Heart right ventricle (tissue), 16 donors: Measurements from ENCODE around the gene PIF1. TPM values are rescaled to one million over a fixed set of nuclear protein-coding genes. Genes with fewer than 3 reads are reported as not detected.
A peak's percentile ranks its signal among the peaks of the same experiment; 100 is the strongest.

Experiments
- ATAC-seq, 8 donors: fragments of 200-7000 bp; cut with Tn5 transposase; one replicate each; pipeline ENCODE4 v1.9.1; 2020; ENCODE audit warnings: mild to moderate bottlenecking in 8 of 8, moderate library complexity in 8 of 8, moderate number of reproducible peaks in 1 of 8
- DNase-seq, 2 donors: peaks; one replicate each; pipeline ENCODE4 v3.0.0-alpha.2; 2020
- H3K27ac ChIP-seq, 10 donors: fragments of 200-600 bp; sonication (generic) in 2 of 10; one replicate each; pipeline versions ENCODE4 v1.5.0 to v1.8.0; 2020 to 2022; ENCODE audit warnings: mild to moderate bottlenecking in 3 of 10
- H3K27me3 ChIP-seq, 7 donors: fragments of 200-600 bp; one replicate each; pipeline ENCODE4 v1.8.0; 2021 to 2022; ENCODE audit warnings: mild to moderate bottlenecking in 2 of 7
- H3K36me3 ChIP-seq, 9 donors: fragments of 200-600 bp; sonication (generic) in 1 of 9; one replicate each; pipeline versions ENCODE4 v1.5.0 to v1.8.0; 2020 to 2022; ENCODE audit warnings: mild to moderate bottlenecking in 2 of 9
- H3K4me1 ChIP-seq, 9 donors: fragments of 200-600 bp; sonication (generic) in 1 of 9; one replicate each; pipeline versions ENCODE4 v1.5.0 to v1.8.0; 2020 to 2022; ENCODE audit warnings: mild to moderate bottlenecking in 4 of 9
- H3K4me3 ChIP-seq, 10 donors: fragments of 200-600 bp; sonication (generic) in 2 of 10; one replicate each; pipeline versions ENCODE4 v1.5.0 to v1.8.0; 2020 to 2022; ENCODE audit warnings: mild to moderate bottlenecking in 7 of 10, moderate library complexity in 2 of 10
- H3K9me3 ChIP-seq, 11 donors: fragments of 200-600 bp in 10 of 11; sonication (generic) in 2 of 11; one replicate each; pipeline versions ENCODE4 v1.5.0 to v1.8.0; 2013 to 2022; ENCODE audit warnings: mild to moderate bottlenecking in 2 of 11, control low read depth in 1 of 11, moderate library complexity in 1 of 11
- WGBS, 2 donors: extraction: QIAGEN DNeasy Blood & Tissue Kit; methylation state at CpG; one replicate each; pipeline ENCODE4 v1.1.7; 2013; ENCODE audit warnings: inconsistent platforms in 1 of 2; 5-methylcytosine and 5-hydroxymethylcytosine counted together
- intact Hi-C, 10 donors: fragments of 100-400 bp; cut with DNase I; formaldehyde crosslinking; loops; one replicate each; pipeline versions ENCODE4 v1.11.1 to v1.14.2; 2022
- polyA plus RNA-seq, 2 donors: library from polyadenylated mRNA; stranded (reverse); fragments of 200-250 nt; gene quantifications; one replicate each; pipeline ENCODE4 v1.2.3, GENCODE V29; 2013
- total RNA-seq, 10 donors: library from RNA; stranded (reverse); fragmentation: NEBNext Ultra II Directional in 3 of 10; extraction: Animal tissue kit (Norgen Biotek cat#: 25700) in 3 of 10; gene quantifications; one replicate each; pipeline versions ENCODE4 v1.2.1 to v1.2.4, GENCODE V29; 2021 to 2023
- TF ChIP-seq, protein P1 (sequence below), 9 donors: fragments of 200-600 bp; sonication (generic) in 2 of 9; IDR thresholded peaks; one replicate each; pipeline versions ENCODE4 v1.5.0 to v1.8.0; 2021 to 2022; ENCODE audit warnings: antibody characterized with exemption in 9 of 9, mild to moderate bottlenecking in 5 of 9, moderate library complexity in 1 of 9
- donor health status: Arrhythmogenic right ventricular cardiomyopathy.
- donor health status: ischemic (EF 13 %, LVEDD 7.1; RV severe dilation, severe dysfunction).
- donor health status: healthy with polysubstance abuse.
- donor health status: DM: no; HTN: yes; CAD: no.
- donor health status: DM: no; HTN: no; CAD: no.
- donor health status: ischemic (EF 25% LVEDD 6.9; RV normal size, moderate dysfunction).
- donor health status: ischemic (EF 25% LVEDD 5.7; RV mildly dilated, moderate dysfunction).
- donor health status: healthy.
- donor health status: DM: yes; HTN: yes; CAD: no.
- donor health status: Ischemic cardiomyopathy.
- donor health status: ischemic (EF 35%, LVEDD 5.7; RV mildly dilated, moderate dysfunction).
- donor health status: nonischemic (EF 11% LVEDD 7.7; RV severe dilation, severe dysfunction).
- donor health status: DM: yes; HTN: yes; CAD: no.
- donor health status: PGD.
- donor health status: ischemic (EF 29% LVEDD 5.4; RV normal size, mild dysfunction).
- donor health status: nonischemic (EF 23%, LVEDD 6.1; RV moderate dilation, normal function).

The PIF1 gene
- total and polyA plus RNA-seq, 12 donors = 0.22 to 2.9 (median 0.45) TPM

DNA sequence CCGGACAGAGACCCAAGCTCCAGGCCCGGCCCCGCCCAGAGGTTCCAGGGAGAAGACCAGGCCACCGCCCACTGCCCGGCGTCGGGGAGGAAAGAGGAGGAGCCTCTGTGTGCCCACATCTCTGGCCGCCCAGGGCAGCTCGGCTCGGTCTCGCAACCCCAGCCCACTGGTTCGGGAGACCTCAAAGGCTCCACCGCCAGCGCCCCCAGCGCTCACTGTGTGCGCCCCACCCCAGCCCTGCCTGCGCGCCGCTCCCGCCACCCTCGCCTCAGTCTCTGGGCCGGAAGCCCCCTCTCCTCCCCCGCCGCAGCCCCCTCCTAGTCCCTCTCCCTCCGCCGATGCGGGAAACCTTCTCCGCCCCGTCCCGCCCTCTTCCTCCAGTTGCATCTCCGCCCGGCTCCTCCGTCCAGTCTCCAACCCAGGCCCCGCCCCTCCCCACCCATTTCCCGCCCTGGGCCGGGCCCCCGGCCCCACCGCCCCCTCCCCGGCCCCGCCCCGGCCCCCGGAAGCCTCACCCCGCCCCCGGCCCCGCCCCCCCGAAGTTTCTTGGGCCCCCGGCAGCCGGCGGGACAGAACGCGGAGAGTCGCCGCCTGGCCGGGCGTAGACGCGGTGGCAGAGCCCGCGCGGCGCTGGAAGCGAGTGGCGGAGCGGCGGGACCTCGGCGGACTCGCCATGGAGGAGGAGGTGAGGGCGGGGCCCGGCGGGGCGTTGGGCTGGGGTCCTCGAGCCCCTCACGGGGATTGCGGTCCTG is 16.1 kb upstream of the PIF1 start, which contains the start of gene PLEKHO2:
Gene PLEKHO2, plus strand, starts transcription at position 572 of the 752 bp plus-strand sequence. Its CDS starts 102 bp downstream, at position 674.
- intact Hi-C loops = loop anchor here in 7 of 10 donors (2.0 to 10.0 kb wide), 7 partner anchors 41 to 143 kb away; partner anchors contain the start of gene SPG21 (in 1 of the 7)
- TF ChIP-seq, protein P1, sequence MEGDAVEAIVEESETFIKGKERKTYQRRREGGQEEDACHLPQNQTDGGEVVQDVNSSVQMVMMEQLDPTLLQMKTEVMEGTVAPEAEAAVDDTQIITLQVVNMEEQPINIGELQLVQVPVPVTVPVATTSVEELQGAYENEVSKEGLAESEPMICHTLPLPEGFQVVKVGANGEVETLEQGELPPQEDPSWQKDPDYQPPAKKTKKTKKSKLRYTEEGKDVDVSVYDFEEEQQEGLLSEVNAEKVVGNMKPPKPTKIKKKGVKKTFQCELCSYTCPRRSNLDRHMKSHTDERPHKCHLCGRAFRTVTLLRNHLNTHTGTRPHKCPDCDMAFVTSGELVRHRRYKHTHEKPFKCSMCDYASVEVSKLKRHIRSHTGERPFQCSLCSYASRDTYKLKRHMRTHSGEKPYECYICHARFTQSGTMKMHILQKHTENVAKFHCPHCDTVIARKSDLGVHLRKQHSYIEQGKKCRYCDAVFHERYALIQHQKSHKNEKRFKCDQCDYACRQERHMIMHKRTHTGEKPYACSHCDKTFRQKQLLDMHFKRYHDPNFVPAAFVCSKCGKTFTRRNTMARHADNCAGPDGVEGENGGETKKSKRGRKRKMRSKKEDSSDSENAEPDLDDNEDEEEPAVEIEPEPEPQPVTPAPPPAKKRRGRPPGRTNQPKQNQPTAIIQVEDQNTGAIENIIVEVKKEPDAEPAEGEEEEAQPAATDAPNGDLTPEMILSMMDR (IDR thresholded peaks at IDR 0.05) = peak in 4 of 9 donors; percentile 28 to 43 (median 36)
- Histone ChIP-seq H3K36me3 (peaks cover 0 to 5% (median 0%) of the 10 kb centered on the region in 9 donors), H3K27ac (peak within 1 kb of the TSS; percentile 91 to 99 (median 98)), H3K4me3 (peak within 1 kb of the TSS; percentile 74 to 100 (median 94)), H3K27me3 (no peaks in the 10 kb centered on the region), H3K9me3 (no peaks in the 10 kb centered on the region), H3K4me1 (peaks cover 17 to 62% (median 42%) of the 10 kb centered on the region in 9 donors)
- ATAC-seq = peak; percentile 88 to 94 (median 89)
- peak; percentile 97 to 98 for DNase-seq
- 0 to 1% methylated on average over 58 to 75 of the region's 75 CpGs for WGBS, 2 donors

DNA sequence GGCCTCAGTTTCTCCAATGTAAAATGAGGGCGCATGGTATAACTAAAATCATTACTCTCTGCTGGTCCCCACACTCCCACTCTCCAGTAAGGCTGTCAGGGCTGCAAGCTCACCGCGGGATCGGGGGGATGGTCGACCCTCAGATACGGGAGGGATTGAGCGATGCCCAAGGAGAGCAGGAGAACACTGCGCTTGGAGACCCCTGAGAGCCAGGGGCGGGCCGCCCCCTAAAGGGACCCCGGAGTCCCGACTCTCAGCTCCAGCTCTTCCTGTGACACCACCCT is 15.6 kb upstream of the PIF1 start:
- TF ChIP-seq, protein P1 (IDR thresholded peaks at IDR 0.05) = no peak
- Histone ChIP-seq H3K27ac (peak overlapping the region; percentile 91 to 99 (median 98)), H3K9me3 (no peaks in the 10 kb centered on the region), H3K36me3 (no peaks in the 10 kb centered on the region), H3K4me1 (peaks cover 14 to 62% (median 42%) of the 10 kb centered on the region in 9 donors), H3K27me3 (no peaks in the 10 kb centered on the region), H3K4me3 (peak overlapping the region; percentile 47 to 100 (median 94))
- no peak for DNase-seq
- intact Hi-C loops = loop anchor here in 7 of 10 donors (2.0 to 10.0 kb wide), 7 partner anchors 41 to 144 kb away; partner anchors contain the start of gene SPG21 (in 1 of the 7)
- 1 to 3% methylated on average over 12 of the region's 12 CpGs for WGBS, 2 donors
- no peak for ATAC-seq

DNA sequence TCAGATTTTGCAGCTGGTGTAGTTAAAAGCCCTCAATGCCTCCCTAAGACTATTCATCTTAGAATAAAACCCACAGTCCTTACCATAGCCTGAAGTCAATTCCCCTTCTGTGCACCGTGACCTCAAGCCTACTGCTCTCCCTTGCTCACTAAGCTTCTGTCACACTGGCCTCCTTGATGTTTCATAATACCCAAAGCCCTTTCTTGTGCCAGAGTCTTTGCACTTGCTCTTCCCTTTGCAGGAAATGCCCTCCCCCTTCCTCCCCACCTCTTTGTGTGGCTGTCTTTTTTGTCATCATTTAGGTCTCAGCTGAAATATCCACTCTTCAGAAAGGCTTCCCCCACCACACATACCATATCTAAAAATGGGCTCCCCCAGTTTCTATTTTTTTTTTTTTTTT is 12.1 kb upstream of the PIF1 start:
- H3K9me3 ChIP-seq = no peaks in the 10 kb centered on the region
- H3K27ac ChIP-seq = peak overlapping the region in 1 of 10 donors; percentile 81
- WGBS, 2 donors = 82 to 85% methylated on average over 1 of the region's 1 CpG
- ATAC-seq (no peak), DNase-seq (no peak)
- no peaks in the 10 kb centered on the region for H3K27me3 ChIP-seq
- TF ChIP-seq, protein P1 (IDR thresholded peaks at IDR 0.05) = no peak
- no peaks in the 10 kb centered on the region for H3K36me3 ChIP-seq
- H3K4me1 ChIP-seq = peaks cover 3 to 42% (median 20%) of the 10 kb centered on the region in 9 donors
- no peak overlapping the region for H3K4me3 ChIP-seq
- intact Hi-C loops = loop anchor here in 3 of 10 donors (5.0 kb wide), 2 partner anchors 60 to 70 kb away; no protein-coding TSS in a partner anchor

DNA sequence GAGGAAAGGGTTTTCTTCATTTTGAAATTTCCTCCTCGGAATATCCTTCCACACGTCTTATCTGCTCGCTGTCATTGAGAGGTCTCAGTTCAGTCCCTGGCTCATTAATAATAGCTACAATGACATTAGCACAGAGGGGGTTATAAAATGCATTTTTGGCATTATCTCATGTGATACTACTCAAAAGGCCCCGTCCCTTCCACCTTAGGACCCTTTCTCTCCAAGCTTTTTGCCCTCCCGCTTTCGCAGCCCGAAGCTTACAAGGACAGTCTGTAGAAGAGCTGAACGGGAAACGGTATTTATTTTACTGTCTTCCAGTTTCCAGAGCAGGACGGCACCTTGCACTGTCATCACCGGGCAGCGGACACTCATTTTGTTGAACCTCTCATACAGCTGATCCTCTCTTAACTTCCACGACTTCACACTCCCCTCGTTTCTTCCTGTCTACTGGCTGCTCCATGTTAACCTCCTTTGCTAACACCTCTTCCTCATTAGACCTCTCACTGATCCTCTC is 10.6 kb upstream of the PIF1 start:
- DNase-seq (no peak), ATAC-seq (peak in 7 of 8 donors; percentile 0 to 22 (median 3))
- WGBS, 2 donors = 30 to 38% methylated on average over 14 of the region's 14 CpGs
- Histone ChIP-seq H3K9me3 (no peaks in the 10 kb centered on the region), H3K36me3 (no peaks in the 10 kb centered on the region), H3K4me1 (peaks cover 3 to 41% (median 20%) of the 10 kb centered on the region in 9 donors), H3K27ac (peak overlapping the region in 9 of 10 donors; percentile 45 to 81 (median 72)), H3K4me3 (peak overlapping the region in 7 of 10 donors; percentile 8 to 41 (median 35)), H3K27me3 (no peaks in the 10 kb centered on the region)
- TF ChIP-seq, protein P1 (IDR thresholded peaks at IDR 0.05) = peak in 2 of 9 donors; percentile 2 to 5
- intact Hi-C loops = loop anchor here in 3 of 10 donors (5.0 kb wide), 2 partner anchors 61 to 71 kb away; no protein-coding TSS in a partner anchor
